Panc1 (cell line): ENCODE data around the gene PRAMEF33.
"Not testable (repeated sequence)": the region's sequence is repeated elsewhere in the genome, so short reads cannot be mapped to it uniquely, and the experiment has no call there.

ENCODE experiments used
- CTCF ChIP-seq: fragments of 450-650 bp; IDR thresholded peaks from 2 replicates; pipeline ENCODE4 v1.5.1; 2017; ENCODE audit warnings: mild to moderate bottlenecking
- POLR2AphosphoS5 ChIP-seq: IDR thresholded peaks from 2 replicates; pipeline ENCODE4 v1.6.1; 2012; ENCODE audit warnings: mild to moderate bottlenecking, low read depth, low read length, moderate library complexity
- REST ChIP-seq, 2 experiments: IDR thresholded peaks; 2 replicates each; pipeline ENCODE4 v1.6.1; 2011 to 2012; ENCODE audit warnings: low read depth in 2 of 2, control low read depth in 1 of 2, low read length in 1 of 2, mild to moderate bottlenecking in 1 of 2, moderate library complexity in 1 of 2; ENCODE audit not compliant: insufficient read depth in 1 of 2
- TCF7L2 ChIP-seq: IDR thresholded peaks from 2 replicates; pipeline ENCODE4 v1.6.1; 2011; ENCODE audit warnings: mild to moderate bottlenecking, low read depth, low read length, inconsistent platforms

- not testable (repeated sequence) for TF ChIP-seq CTCF; TCF7L2; REST (IDR thresholded peaks at IDR 0.05; ENCODE audit: insufficient read depth in 1 of 2, low read depth in 2 of 2, low read length in 1 of 2); POLR2AphosphoS5
Measured at GRCh38 chr1:13342496-13342895, 39.2 kb downstream of the PRAMEF33 start.
